HepG2 (cell line): Measurements from ENCODE around the gene ETFA. TPM values are rescaled to one million over a fixed set of nuclear protein-coding genes. Genes with fewer than 3 reads are reported as not detected.
A peak's percentile ranks its signal among the peaks of the same experiment; 100 is the strongest.

Source experiments
- ARNT2 ChIP-seq: sonication (generic); formaldehyde crosslinking; IDR thresholded peaks from 2 replicates; pipeline ENCODE4 v1.8.0; 2022; ENCODE audit warnings: mild to moderate bottlenecking, low read depth, missing genetic modification reagents, moderate library complexity
- CAMTA2 ChIP-seq: sonication (generic); formaldehyde crosslinking; IDR thresholded peaks from 2 replicates; pipeline ENCODE4 v1.4.0; 2020; ENCODE audit warnings: mild to moderate bottlenecking, missing genetic modification reagents, borderline replicate concordance
- CREB1 ChIP-seq, 2 experiments: fragments of 450-650 bp in 1 of 2; IDR thresholded peaks; 2 replicates each; pipeline ENCODE4 v1.6.1; 2016 to 2017; ENCODE audit warnings: control low read depth in 1 of 2, mild to moderate bottlenecking in 1 of 2, missing compliant biosample characterization in 1 of 2, missing genetic modification characterization in 1 of 2
- ELF4 ChIP-seq: sonication (generic); formaldehyde crosslinking; IDR thresholded peaks from 2 replicates; pipeline ENCODE4 v1.5.0; 2020; ENCODE audit warnings: missing genetic modification reagents, mild to moderate bottlenecking, moderate library complexity, borderline replicate concordance
- FIP1L1 ChIP-seq: fragments of 200-400 bp; formaldehyde crosslinking; IDR thresholded peaks from 2 replicates; pipeline ENCODE4 v1.6.1; 2018; ENCODE audit warnings: low read depth, mild to moderate bottlenecking, low read length, moderate library complexity, borderline replicate concordance; ENCODE audit not compliant: insufficient read depth
- FOXO4 ChIP-seq: sonication (generic); formaldehyde crosslinking; conservative IDR thresholded peaks from 2 replicates; pipeline ENCODE4 v1.8.1; 2023; ENCODE audit warnings: missing genetic modification reagents
- LBX2 ChIP-seq: sonication (generic); formaldehyde crosslinking; IDR thresholded peaks from 2 replicates; pipeline ENCODE4 v1.5.0; 2020; ENCODE audit warnings: missing genetic modification reagents, mild to moderate bottlenecking, borderline replicate concordance
- MLLT10 ChIP-seq: sonication (generic); formaldehyde crosslinking; IDR thresholded peaks from 2 replicates; pipeline ENCODE4 v1.4.0; 2020; ENCODE audit warnings: missing genetic modification reagents
- MXD3 ChIP-seq: IDR thresholded peaks from 2 replicates; pipeline ENCODE4 v1.6.1; 2016; ENCODE audit warnings: mild to moderate bottlenecking, missing biosample characterization, missing genetic modification reagents
- PHF5A ChIP-seq: IDR thresholded peaks from one replicate; pipeline ENCODE4 v1.6.1; 2018; ENCODE audit warnings: low read depth, missing genetic modification reagents; ENCODE audit not compliant: unreplicated experiment
- RARA ChIP-seq: IDR thresholded peaks from 2 replicates; pipeline ENCODE4 v1.6.1; 2016; ENCODE audit warnings: missing genetic modification reagents, missing compliant biosample characterization
- RNF2 ChIP-seq: fragments of 450-650 bp; conservative IDR thresholded peaks from 2 replicates; pipeline ENCODE4 v1.6.1; 2016; ENCODE audit warnings: low read depth
- SIX1 ChIP-seq: sonication (generic); formaldehyde crosslinking; IDR thresholded peaks from 2 replicates; pipeline ENCODE4 v1.4.0; 2020; ENCODE audit warnings: missing genetic modification reagents, borderline replicate concordance
- SOX6 ChIP-seq, 2 experiments: fragments of 450-650 bp in 1 of 2; sonication (generic) in 1 of 2; formaldehyde crosslinking in 1 of 2; IDR thresholded peaks; 2 replicates each; pipeline versions ENCODE4 v1.4.0 to v1.6.1; 2017 to 2020; ENCODE audit warnings: antibody characterized with exemption in 1 of 2, mild to moderate bottlenecking in 1 of 2, missing genetic modification reagents in 1 of 2
- SRSF1 ChIP-seq: fragments of 200-400 bp; formaldehyde crosslinking; optimal IDR thresholded peaks from 2 replicates; pipeline ENCODE3; 2017; ENCODE audit warnings: mild to moderate bottlenecking, low read depth, low read length, moderate library complexity
- TERF1 ChIP-seq: sonication (generic); formaldehyde crosslinking; IDR thresholded peaks from 2 replicates; pipeline ENCODE4 v1.8.0; 2022; ENCODE audit warnings: mild to moderate bottlenecking, missing genetic modification reagents, moderate library complexity
- ZFY ChIP-seq: sonication (generic); formaldehyde crosslinking; IDR thresholded peaks from 2 replicates; pipeline ENCODE4 v1.4.0; 2020; ENCODE audit warnings: missing genetic modification reagents
- ZNF235 ChIP-seq: sonication (generic); formaldehyde crosslinking; IDR thresholded peaks from 2 replicates; pipeline ENCODE4 v1.8.1; 2023; ENCODE audit warnings: mild to moderate bottlenecking, missing genetic modification reagents, borderline replicate concordance
- ZNF468 ChIP-seq: sonication (generic); formaldehyde crosslinking; IDR thresholded peaks from 2 replicates; pipeline ENCODE4 v1.8.0; 2022; ENCODE audit warnings: mild to moderate bottlenecking, moderate library complexity, missing genetic modification reagents
- ZNF530 ChIP-seq: sonication (generic); formaldehyde crosslinking; IDR thresholded peaks from 2 replicates; pipeline ENCODE4 v1.5.0; 2020; ENCODE audit warnings: low read depth, mild to moderate bottlenecking, missing genetic modification reagents
- ZNF564 ChIP-seq: sonication (generic); formaldehyde crosslinking; IDR thresholded peaks from 2 replicates; pipeline ENCODE4 v1.8.1; 2023; ENCODE audit warnings: mild to moderate bottlenecking, missing genetic modification reagents
- ZNF691 ChIP-seq: sonication (generic); formaldehyde crosslinking; IDR thresholded peaks from 2 replicates; pipeline ENCODE4 v1.4.0; 2020; ENCODE audit warnings: missing genetic modification reagents, low read depth, mild to moderate bottlenecking, borderline replicate concordance
- ZNF713 ChIP-seq: sonication (generic); formaldehyde crosslinking; IDR thresholded peaks from 2 replicates; pipeline ENCODE4 v1.4.0; 2020; ENCODE audit warnings: mild to moderate bottlenecking, missing genetic modification reagents
- ZNF816 ChIP-seq: sonication (generic); formaldehyde crosslinking; IDR thresholded peaks from 2 replicates; pipeline ENCODE4 v1.8.0; 2022; ENCODE audit warnings: missing genetic modification reagents, mild to moderate bottlenecking, borderline replicate concordance
- polyA plus RNA-seq, 8 experiments: library from polyadenylated mRNA; depleted of rRNA in 3 of 8; stranded (reverse) in 7 of 8; unstranded in 1 of 8; fragments of >200 nt; fragmentation: Illumina TruSeq in 4 of 8; extraction: Trizol in 4 of 8; gene quantifications; 2 replicates each; pipeline versions ENCODE4 v1.2.1 to v1.2.3, GENCODE V29; 2011 to 2016; ENCODE audit warnings: low read depth in 4 of 8, missing spikeins in 1 of 8, mixed read lengths in 1 of 8; ENCODE audit not compliant: insufficient read depth in 1 of 8
- total RNA-seq, 5 experiments: library from RNA; depleted of rRNA; stranded (reverse); fragments of >200 nt; fragmentation: Illumina TruSeq; extraction: Trizol; gene quantifications; 2 replicates each; pipeline ENCODE4 v1.2.3, GENCODE V29; 2016; ENCODE audit warnings: low read depth in 1 of 5

Gene ETFA
- total and polyA plus RNA-seq, 2 of the 13 experiments (the other 11 are each of a cell fraction or from before 2014, with no cell fraction given) = 291 to 396 TPM

GRCh38 chr15:76312540-76313174 lies 1.4 kb upstream of the ETFA start (continued):
- no peak for TF ChIP-seq LBX2 (CRISPR knock-in tag)
- no peak for TF ChIP-seq ARNT2
- TF ChIP-seq SRSF1 = no peak
- no peak for TF ChIP-seq ZNF564 (CRISPR knock-in tag)
- no peak for TF ChIP-seq SIX1
- no peak for TF ChIP-seq RNF2
- TF ChIP-seq PHF5A (CRISPR knock-in tag) = no peak
- no peak for TF ChIP-seq ZNF691 (CRISPR knock-in tag)
- TF ChIP-seq SOX6 (IDR thresholded peaks at IDR 0.05) = no peak
- peak; percentile 68; the same call in 1 of the 2 replicates for TF ChIP-seq SOX6 (CRISPR knock-in tag; IDR thresholded peaks at IDR 0.05)
- TF ChIP-seq ZFY (CRISPR knock-in tag) = peak; percentile 57
- TF ChIP-seq RARA (CRISPR knock-in tag) = peak; percentile 39
- no peak for TF ChIP-seq ZNF468
- no peak for TF ChIP-seq MLLT10 (CRISPR knock-in tag)
- TF ChIP-seq CAMTA2 = no peak
- no peak for TF ChIP-seq TERF1 (CRISPR knock-in tag)
- no peak for TF ChIP-seq MXD3 (CRISPR knock-in tag)
- TF ChIP-seq ZNF713 (CRISPR knock-in tag) = no peak
- no peak for TF ChIP-seq ELF4 (CRISPR knock-in tag)
- TF ChIP-seq CREB1 (IDR thresholded peaks at IDR 0.05) = no peak
- no peak for TF ChIP-seq CREB1 (CRISPR knock-in tag; IDR thresholded peaks at IDR 0.05)
- no peak for TF ChIP-seq FIP1L1
- TF ChIP-seq ZNF235 (CRISPR knock-in tag) = no peak
- no peak for TF ChIP-seq ZNF530
- TF ChIP-seq FOXO4 = no peak
- TF ChIP-seq ZNF816 (CRISPR knock-in tag) = no peak
